Measurements from ENCODE around the gene STX18. TPM values are rescaled to one million over a fixed set of nuclear protein-coding genes. Genes with fewer than 3 reads are reported as not detected.

The STX18 gene
- total RNA-seq, 4 donors from 2014 or later = 9.2 to 56.9 (median 42.1) TPM

GRCh38 chr4:4438891-4439290 is 103.0 kb downstream of the STX18 start:
- intact Hi-C loops (cut with DNase I; ENCODE audit: low total_unique reads) = no loop called here
- Histone ChIP-seq H3K4me1 (no peaks in the 10 kb centered on the region), H3K9me3 (no peaks in the 10 kb centered on the region), H3K36me3 (peaks cover 0 to 19% (median 0%) of the 10 kb centered on the region in 4 donors), H3K4me3 (no peak overlapping the region), H3K27ac (no peak overlapping the region), H3K27me3 (no peaks in the 10 kb centered on the region)
- TF ChIP-seq POLR2AphosphoS5 (IDR thresholded peaks at IDR 0.05) (no peak), CTCF (IDR thresholded peaks at IDR 0.05) (no peak), POLR2A (IDR thresholded peaks at IDR 0.05) (no peak), EP300 (IDR thresholded peaks at IDR 0.05; ENCODE audit: low read depth) (no peak)
- no peak for DNase-seq
- in situ Hi-C loops (cut with MboI; ENCODE audit: low pct_ligation_motif_present in 1 of 4, low pct_unique_long_range_greater_than_20kb in 1 of 4, low sequenced_read_pairs in 3 of 4) = no loop called here

GRCh38 chr4:4437798-4438470 is 103.9 kb downstream of the STX18 start:
- WGBS, 2 donors (ENCODE audit: low coverage in 1 of 2) = 88 to 93% methylated on average over 5 to 13 of the region's 13 CpGs
- peaks cover 0 to 19% (median 0%) of the 10 kb centered on the region in 4 donors for H3K36me3 ChIP-seq

GRCh38 chr4:4436244-4436823 is 105.5 kb downstream of the STX18 start:
- DNase-seq = no peak
- in situ Hi-C loops (cut with MboI; ENCODE audit: low pct_ligation_motif_present in 1 of 4, low pct_unique_long_range_greater_than_20kb in 1 of 4, low sequenced_read_pairs in 3 of 4) = no loop called here
- intact Hi-C loops (cut with DNase I; ENCODE audit: low total_unique reads) = no loop called here
- Histone ChIP-seq H3K27me3 (no peaks in the 10 kb centered on the region), H3K27ac (no peak overlapping the region), H3K9me3 (no peaks in the 10 kb centered on the region), H3K4me1 (no peaks in the 10 kb centered on the region), H3K36me3 (peaks cover 0 to 22% (median 0%) of the 10 kb centered on the region in 4 donors), H3K4me3 (no peak overlapping the region)
- WGBS, 2 donors (ENCODE audit: low coverage in 1 of 2) = 82 to 83% methylated on average over 1 to 2 of the region's 2 CpGs
- TF ChIP-seq CTCF (IDR thresholded peaks at IDR 0.05) = no peak
- no peak for TF ChIP-seq POLR2A (IDR thresholded peaks at IDR 0.05)

More at GRCh38 chr4:4437798-4438470, 103.9 kb downstream of the STX18 start:
- H3K4me1 ChIP-seq = no peaks in the 10 kb centered on the region
- no peak overlapping the region for H3K4me3 ChIP-seq
- DNase-seq = no peak
- in situ Hi-C loops (cut with MboI; ENCODE audit: low pct_ligation_motif_present in 1 of 4, low pct_unique_long_range_greater_than_20kb in 1 of 4, low sequenced_read_pairs in 3 of 4) (no loop called here), intact Hi-C loops (cut with DNase I; ENCODE audit: low total_unique reads) (no loop called here)
- no peaks in the 10 kb centered on the region for H3K27me3 ChIP-seq
- TF ChIP-seq CTCF (IDR thresholded peaks at IDR 0.05) (no peak), POLR2AphosphoS5 (IDR thresholded peaks at IDR 0.05) (no peak), EP300 (IDR thresholded peaks at IDR 0.05; ENCODE audit: low read depth) (no peak), POLR2A (IDR thresholded peaks at IDR 0.05) (no peak)
- H3K27ac ChIP-seq = no peak overlapping the region
- H3K9me3 ChIP-seq = no peaks in the 10 kb centered on the region

GRCh38 chr4:4433941-4434340 is 107.9 kb downstream of the STX18 start:
- 97% methylated on average over 4 of the region's 4 CpGs; no CpG with 5 or more reads in 1 of the 2 donors for WGBS, 2 donors (ENCODE audit: low coverage in 1 of 2)

More at GRCh38 chr4:4433941-4434340, 107.9 kb downstream of the STX18 start:
- H3K9me3 ChIP-seq = no peaks in the 10 kb centered on the region
- no peaks in the 10 kb centered on the region for H3K4me1 ChIP-seq
- H3K36me3 ChIP-seq = peaks cover 0 to 22% (median 3%) of the 10 kb centered on the region in 4 donors
- H3K4me3 ChIP-seq = no peak overlapping the region
- no peaks in the 10 kb centered on the region for H3K27me3 ChIP-seq
- in situ Hi-C loops (cut with MboI; ENCODE audit: low pct_ligation_motif_present in 1 of 4, low pct_unique_long_range_greater_than_20kb in 1 of 4, low sequenced_read_pairs in 3 of 4) = no loop called here
- intact Hi-C loops (cut with DNase I; ENCODE audit: low total_unique reads) = no loop called here
- DNase-seq = no peak
- TF ChIP-seq POLR2AphosphoS5 (IDR thresholded peaks at IDR 0.05) = no peak
- no peak for TF ChIP-seq CTCF (IDR thresholded peaks at IDR 0.05)
- no peak for TF ChIP-seq POLR2A (IDR thresholded peaks at IDR 0.05)
- TF ChIP-seq EP300 (IDR thresholded peaks at IDR 0.05; ENCODE audit: low read depth) = no peak
- no peak overlapping the region for H3K27ac ChIP-seq
